ENCODE results near the gene RPUSD3.

Gene RPUSD3

DNA sequence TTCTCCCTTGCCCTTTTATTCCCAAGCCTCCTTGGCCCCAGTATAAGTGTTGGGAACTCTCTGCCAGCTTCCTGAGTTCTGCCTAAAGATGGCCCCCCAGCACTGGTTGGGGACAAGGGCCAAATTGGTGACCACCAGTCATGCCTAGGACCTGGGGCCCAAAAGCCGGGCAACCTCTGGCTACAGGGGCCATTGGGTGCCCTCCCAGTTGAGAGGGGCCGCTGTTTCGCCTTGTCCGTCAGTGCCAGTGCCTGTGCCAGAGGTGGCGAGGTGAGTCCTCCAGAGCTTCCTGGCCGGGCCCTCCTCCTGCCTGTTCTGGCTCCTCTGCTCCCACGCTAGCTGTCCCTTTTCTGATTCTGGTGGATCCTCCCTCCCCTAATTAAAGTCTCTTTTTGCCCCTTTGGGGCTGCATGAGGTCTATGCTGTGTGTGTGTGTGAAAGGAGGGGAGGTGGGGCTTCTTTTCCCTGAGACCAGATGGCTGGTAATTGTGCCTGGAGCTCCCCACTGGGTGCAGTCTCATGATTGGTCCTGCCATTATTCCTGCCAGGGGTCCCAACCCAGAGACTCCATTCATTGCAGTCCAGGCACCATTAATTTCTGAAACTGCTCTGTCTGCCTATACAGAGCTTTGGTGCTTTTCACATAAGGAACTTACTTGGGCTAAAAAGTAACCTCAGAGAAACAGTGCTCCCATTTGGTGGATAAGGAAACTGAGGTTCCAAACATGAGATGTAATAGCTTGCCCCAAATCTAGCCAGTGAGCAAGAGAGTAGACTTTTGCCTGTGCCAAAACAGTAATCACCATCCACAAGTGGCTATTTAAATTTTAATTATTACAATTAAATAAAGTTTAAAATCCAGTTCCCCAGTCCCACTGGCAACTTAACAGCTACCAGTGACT lies 36.9 kb downstream of the RPUSD3 start:
- DNase-seq (ENCODE audit: low read depth in 2 of 2): no peak

DNA sequence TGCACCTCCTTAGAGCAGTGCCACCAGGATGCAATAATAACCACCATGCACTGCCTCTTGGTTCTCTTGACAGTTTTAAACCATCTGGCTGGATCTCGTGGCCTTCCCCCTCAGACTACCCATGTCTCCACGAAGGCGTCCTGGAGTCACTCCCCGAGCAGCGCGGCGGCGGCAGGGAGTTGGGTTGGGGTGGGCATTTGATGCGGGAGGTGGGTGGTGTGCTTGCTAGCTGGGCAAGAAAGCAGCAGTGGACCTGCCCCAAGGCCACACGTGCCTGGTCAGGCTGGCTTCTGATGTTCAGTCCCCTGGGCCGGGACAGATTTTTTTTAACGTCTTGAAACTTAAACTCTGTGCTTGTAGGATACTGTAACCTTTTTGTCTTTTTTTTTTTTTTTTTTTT lies 37.7 kb downstream of the RPUSD3 start:
- no peak for DNase-seq (ENCODE audit: low read depth in 2 of 2)

DNA sequence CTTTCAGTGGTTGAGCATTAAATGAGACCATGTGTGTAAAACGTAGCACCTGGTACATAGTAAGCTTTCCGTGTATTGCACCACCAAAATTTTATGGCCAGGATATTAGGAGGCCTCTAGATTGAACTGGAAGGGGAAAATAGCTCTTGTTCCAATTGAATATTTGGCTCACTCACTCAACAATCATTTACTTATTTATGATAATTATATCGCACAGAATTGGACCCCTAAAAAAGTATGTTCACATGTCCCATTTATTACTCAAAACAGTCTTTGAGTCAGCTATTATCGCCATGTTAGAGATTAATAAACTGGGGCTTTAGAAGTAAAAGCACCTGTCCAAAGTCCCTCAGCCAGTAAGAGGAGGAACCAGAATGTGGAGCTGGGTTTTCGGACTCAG lies 38.8 kb downstream of the RPUSD3 start:
- DNase-seq (ENCODE audit: low read depth in 2 of 2): no peak

DNA sequence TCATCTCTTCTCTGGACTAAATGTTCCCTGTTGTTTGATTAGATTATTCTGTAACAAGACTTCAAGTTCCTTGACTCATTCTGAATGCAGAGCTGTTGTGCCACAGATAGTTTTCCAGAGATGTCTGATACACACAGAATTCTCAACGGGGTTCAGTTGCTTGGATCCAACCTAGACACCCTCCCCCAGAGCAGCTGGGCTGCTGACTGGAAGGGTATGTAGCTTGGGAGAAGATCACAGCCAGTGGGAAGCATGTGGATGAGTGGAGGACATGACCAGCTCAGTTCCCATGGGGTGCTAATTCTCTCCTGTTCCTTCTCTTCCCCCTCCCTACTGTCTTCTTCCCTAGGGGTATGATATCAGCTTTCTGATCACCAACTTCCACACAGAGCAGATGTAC lies 40.3 kb downstream of the RPUSD3 start:
- no peak for DNase-seq (ENCODE audit: low read depth in 2 of 2)

DNA sequence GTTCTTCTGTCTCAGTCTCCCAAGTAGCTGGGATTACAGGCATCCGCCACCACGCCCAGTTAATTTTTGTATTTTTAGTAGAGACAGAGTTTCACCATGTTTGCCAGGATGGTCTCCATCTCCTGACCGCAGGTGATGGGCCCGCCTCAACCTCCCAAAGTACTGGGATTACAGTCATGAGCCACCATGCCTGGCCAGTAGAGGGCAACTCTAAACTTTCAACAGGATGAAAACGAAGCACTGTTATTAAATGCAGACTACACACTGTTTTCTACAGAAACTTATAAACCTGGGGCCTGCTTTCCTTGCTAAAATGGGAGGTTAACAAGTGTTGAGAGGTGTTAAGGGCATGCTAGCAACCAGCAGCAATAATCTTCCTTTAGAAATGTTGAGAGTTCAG lies 43.3 kb downstream of the RPUSD3 start:
- DNase-seq (ENCODE audit: low read depth in 2 of 2): no peak

DNA sequence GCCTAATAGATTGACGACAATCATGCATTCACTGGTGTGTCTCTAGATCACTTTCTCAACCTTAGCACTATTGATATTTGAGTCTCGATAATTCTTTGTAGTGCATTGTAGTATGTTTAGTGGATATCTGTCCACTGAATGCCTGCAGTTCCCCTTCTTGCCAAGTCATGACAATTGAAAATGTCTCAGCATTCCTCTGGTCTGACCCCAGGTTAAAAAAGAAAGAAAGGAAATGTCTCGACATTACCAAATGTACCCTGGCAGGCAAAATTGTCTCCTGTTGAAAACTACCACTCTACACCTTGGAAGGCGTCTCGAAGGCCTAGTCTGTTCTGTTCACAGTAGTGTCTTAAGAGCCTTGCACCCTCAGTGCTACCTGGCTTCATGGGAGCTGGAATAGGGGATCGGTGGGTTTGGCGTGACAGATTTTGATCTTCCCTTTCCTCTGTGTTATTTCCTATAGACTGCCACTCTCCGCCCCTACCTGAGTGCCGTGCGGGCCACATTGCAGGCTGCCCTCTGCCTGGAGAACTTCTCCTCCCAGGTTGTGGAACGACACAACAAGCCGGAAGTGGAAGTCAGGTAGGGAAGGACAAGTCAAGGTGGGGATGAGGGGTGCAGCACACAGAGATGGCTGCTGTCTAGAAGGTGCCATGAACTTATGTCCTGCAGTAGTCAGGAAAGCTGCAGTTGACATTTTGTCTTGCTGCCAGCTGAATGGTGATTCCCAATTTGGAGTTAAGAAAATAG lies 46.4 kb downstream of the RPUSD3 start:
- DNase-seq (ENCODE audit: low read depth in 2 of 2): no peak

DNA sequence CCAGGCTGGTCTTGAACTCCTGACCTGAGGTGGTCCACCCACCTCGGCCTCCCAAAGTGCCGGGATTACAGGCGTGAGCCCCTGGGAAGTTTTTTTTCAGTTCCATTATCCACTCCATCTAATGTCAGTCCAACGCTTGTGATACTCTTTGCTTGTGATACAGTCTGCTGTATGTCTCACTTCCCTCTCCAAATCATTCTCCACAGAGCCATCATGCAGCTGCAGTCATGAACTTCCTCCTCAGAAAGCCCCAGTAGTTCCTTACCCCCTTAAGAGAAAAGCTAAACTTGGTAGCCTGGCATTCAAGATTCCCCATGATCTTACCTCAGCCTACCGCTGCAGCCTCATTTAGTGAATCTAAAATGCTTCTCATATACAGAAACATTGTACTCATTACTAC lies 48.6 kb downstream of the RPUSD3 start:
- no peak for DNase-seq (ENCODE audit: low read depth in 2 of 2)

DNA sequence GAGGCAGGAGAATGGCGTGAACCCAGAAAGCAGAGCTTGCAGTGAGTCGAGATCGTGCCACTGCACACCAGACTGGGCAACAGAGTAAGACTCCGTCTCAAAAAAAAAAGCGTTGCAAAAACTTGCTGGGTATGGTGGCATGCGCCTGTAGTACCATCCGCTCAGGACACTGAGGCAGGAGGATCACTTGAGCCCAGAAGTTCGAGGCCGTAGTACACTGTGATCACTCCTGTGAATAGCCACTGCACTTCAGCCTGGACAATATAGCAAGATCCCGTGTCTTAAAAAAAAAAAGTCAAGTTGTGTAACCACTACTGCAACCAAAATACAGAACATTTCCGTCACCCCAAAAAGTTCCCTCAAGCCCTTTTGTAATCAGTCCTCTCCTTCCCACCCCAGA lies 49.4 kb downstream of the RPUSD3 start:
- no peak for DNase-seq (ENCODE audit: low read depth in 2 of 2)

DNA sequence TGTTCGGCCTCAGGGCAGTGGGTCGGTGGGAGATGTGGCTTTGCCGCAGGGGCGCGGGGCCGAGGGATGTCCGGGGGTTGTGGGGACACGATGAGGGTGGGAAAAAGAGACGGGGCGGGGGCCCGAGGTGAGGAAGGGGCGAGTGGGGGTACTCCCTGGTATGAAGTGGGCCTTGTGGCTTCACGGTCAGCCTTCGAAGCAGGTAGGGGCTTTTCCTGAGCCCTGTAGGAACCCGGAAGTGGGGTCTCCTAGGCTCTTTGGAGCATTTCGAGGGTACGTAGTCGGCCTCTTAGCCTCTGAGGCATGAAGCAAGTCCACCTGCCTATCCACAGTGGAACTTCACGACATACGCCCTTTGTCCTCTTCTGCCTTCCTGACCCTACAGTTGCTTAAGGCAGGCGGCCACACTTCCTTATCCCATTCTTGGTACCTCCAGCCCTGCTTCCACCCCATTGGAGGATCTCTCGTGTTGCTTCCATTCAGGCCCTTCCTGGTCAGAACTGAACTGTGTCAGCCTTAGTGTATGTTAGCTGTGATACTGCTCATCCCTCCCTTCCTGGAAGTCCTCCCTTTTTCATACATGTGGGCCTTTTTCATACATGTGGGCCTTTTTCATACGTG lies 50.5 kb downstream of the RPUSD3 start:
- DNase-seq (ENCODE audit: low read depth in 2 of 2): no peak

DNA sequence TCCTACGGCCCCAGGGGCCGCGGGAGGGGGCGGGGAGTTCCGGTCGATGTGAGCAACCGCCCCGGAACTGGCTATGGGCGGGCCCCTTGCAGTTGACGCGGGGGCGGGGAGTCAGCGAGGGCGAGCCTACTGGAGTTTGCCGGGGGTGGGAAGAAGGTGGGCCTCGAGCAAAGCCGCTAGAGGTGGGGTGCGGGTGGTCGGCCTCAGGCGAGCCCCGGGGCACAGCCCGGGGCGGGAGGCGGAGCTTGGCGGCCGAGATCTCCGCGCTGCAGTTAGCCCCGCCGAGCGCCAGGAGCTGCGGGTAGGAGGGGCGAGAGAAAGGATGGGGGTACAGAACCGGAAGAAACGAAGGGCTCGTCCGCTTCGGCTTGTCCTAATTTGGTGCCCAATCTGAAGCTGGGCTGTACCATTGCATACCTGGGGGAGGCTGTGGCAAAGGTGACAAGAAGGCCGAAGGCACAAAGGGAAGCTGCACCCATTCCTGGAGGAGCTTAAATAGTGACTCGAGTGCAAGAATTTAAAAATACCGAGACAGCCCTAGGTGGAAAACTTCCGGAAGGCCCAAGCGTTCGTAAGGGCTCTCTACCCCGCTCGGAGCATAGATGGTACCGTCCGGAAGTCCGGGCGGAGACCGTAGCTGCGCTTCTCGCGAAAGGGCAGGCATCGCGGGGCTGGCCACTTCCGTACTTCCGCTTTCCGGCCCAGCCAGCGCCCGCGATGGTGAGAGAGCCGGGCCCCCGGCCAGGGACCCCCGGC lies 51.2 kb downstream of the RPUSD3 start, which contains the start of the genes ARPC4 and TADA3:
ARPC4 (plus strand) TSS at position 678 of the 756 bp plus-strand sequence; CDS start at position 718, 40 bp downstream.
TADA3 (minus strand) TSS at position 69 of the 756 bp plus-strand sequence. CDS start 1,007 bp downstream, outside the sequence.
- DNase-seq (ENCODE audit: low read depth in 2 of 2): peak; percentile 77 to 92

DNA sequence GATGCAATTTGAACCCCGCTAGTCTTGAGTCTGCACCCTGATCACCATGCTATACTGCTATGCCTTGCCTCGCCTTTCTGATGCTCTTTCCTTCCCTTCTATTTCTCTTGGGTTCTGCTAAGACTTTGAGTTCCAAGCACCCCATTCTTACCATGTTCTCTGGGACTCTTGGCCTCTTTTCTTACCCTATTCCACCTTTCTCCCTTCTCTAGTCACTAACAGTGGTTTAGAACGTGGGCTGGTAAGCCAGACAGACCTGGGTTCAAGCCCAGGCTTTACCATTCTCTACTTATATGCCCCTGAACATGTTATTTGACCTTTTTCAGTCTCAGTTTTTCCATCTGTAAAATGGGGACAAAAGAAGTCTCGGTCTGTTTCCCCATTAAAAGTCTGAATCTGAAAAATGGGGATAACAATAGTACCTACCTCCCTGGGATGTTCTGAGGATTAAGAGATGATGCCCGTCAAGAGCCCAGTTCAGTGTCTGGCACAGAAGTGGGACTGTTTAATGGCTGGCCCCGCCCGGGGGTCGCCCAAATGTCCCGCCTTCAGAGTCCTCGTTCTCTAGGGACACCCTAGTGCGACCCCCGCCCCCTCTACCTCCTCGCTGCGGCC lies 51.9 kb downstream of the RPUSD3 start:
- DNase-seq (ENCODE audit: low read depth in 2 of 2): no peak

DNA sequence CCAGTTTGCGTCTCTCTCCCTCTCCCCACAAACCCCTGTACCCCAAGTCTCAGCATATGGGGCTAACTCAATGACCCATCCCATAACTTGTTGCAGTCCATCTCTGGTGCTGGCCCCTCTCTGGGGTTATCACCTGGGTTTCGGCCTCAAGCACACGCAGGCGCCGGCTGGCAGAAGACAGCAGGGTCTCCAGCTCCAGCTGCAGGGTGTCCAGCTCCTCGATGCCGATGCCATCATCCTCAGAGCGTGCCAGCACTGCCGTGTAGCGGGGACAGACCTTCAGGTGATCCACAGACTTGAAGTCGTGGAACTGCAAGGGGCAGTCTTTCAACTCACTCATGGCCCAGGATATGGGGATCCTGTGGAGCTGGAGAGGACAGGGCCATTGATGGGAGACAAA lies 52.7 kb downstream of the RPUSD3 start:
- no peak for DNase-seq (ENCODE audit: low read depth in 2 of 2)
